ENCODE measurements around the gene AGAP1.

GRCh38 chr2:236021499-236022057 is 527.7 kb downstream of the AGAP1 start:
- TF ChIP-seq, protein P1, sequence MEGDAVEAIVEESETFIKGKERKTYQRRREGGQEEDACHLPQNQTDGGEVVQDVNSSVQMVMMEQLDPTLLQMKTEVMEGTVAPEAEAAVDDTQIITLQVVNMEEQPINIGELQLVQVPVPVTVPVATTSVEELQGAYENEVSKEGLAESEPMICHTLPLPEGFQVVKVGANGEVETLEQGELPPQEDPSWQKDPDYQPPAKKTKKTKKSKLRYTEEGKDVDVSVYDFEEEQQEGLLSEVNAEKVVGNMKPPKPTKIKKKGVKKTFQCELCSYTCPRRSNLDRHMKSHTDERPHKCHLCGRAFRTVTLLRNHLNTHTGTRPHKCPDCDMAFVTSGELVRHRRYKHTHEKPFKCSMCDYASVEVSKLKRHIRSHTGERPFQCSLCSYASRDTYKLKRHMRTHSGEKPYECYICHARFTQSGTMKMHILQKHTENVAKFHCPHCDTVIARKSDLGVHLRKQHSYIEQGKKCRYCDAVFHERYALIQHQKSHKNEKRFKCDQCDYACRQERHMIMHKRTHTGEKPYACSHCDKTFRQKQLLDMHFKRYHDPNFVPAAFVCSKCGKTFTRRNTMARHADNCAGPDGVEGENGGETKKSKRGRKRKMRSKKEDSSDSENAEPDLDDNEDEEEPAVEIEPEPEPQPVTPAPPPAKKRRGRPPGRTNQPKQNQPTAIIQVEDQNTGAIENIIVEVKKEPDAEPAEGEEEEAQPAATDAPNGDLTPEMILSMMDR (conservative IDR thresholded peaks at IDR 0.05; ENCODE audit: low read length): no peak
- no peak for TF ChIP-seq EZH2phosphoT487 (IDR thresholded peaks at IDR 0.05; ENCODE audit: borderline replicate concordance, low read depth, low read length)

Measured in OCI-LY7 (cell line).